CD14-positive monocyte (primary cell): ENCODE results near the gene PARG. TPM values are rescaled to one million over a fixed set of nuclear protein-coding genes. Genes with fewer than 3 reads are reported as not detected.

Source experiments
- DNase-seq, 3 donors: peaks; one replicate each; pipeline ENCODE4 v3.0.0-alpha.2; 2011 to 2022
- H2AFZ ChIP-seq: 2 replicates; pipeline ENCODE4 v1.6.0; 2012; ENCODE audit warnings: mild to moderate bottlenecking, low read depth, low read length, inconsistent platforms; ENCODE audit not compliant: insufficient read depth, poor library complexity, severe bottlenecking
- H3K27ac ChIP-seq, 2 donors: 1 replicate in 1 of 2; 2 replicates in 1 of 2; pipeline ENCODE4 v1.5.1; 2012 to 2013; ENCODE audit warnings: low read length in 2 of 2, control low read depth in 1 of 2, inconsistent platforms in 1 of 2, low read depth in 1 of 2, mild to moderate bottlenecking in 1 of 2
- H3K27me3 ChIP-seq, 2 donors: one replicate each; pipeline versions ENCODE4 v1.6.0 to v1.6.1; 2011 to 2013; ENCODE audit warnings: low read length in 2 of 2; ENCODE audit not compliant: control insufficient read depth in 2 of 2, insufficient read depth in 2 of 2
- H3K36me3 ChIP-seq, 2 donors: replicated peaks in 1 of 2; 1 replicate in 1 of 2; 2 replicates in 1 of 2; pipeline versions ENCODE4 v1.5.1 to v1.6.1; 2012 to 2013; ENCODE audit warnings: low read length in 2 of 2, control low read depth in 1 of 2, inconsistent platforms in 1 of 2, mild to moderate bottlenecking in 1 of 2; ENCODE audit not compliant: insufficient read depth in 2 of 2, control insufficient read depth in 1 of 2
- H3K4me1 ChIP-seq, 2 donors: 1 replicate in 1 of 2; 2 replicates in 1 of 2; pipeline versions ENCODE4 v1.5.1 to v1.6.1; 2012 to 2013; ENCODE audit warnings: low read length in 2 of 2, control low read depth in 1 of 2, inconsistent platforms in 1 of 2, mild to moderate bottlenecking in 1 of 2, moderate library complexity in 1 of 2; ENCODE audit not compliant: insufficient read depth in 2 of 2, control insufficient read depth in 1 of 2
- H3K4me2 ChIP-seq: replicated peaks from 2 replicates; pipeline ENCODE3; 2012; ENCODE audit warnings: low read length, moderate library complexity, mild to moderate bottlenecking; ENCODE audit not compliant: poor library complexity, severe bottlenecking; ENCODE audit errors: extremely low read depth
- H3K4me3 ChIP-seq, 3 experiments: fragments of 200-600 bp in 1 of 3; sonication (generic) in 1 of 3; replicated peaks in 1 of 3; 1 replicate in 2 of 3; 2 replicates in 1 of 3; pipeline ENCODE4 v1.5.1; 2011 to 2013; ENCODE audit warnings: low read length in 3 of 3, mild to moderate bottlenecking in 3 of 3, control low read depth in 2 of 3, low read depth in 2 of 3, inconsistent platforms in 1 of 3, moderate library complexity in 1 of 3
- H3K79me2 ChIP-seq: 2 replicates; pipeline ENCODE4 v1.6.0; 2012; ENCODE audit warnings: mild to moderate bottlenecking, control low read depth, inconsistent platforms, low read length, moderate library complexity; ENCODE audit not compliant: insufficient read depth
- H3K9ac ChIP-seq: 2 replicates; pipeline ENCODE4 v1.6.0; 2017; ENCODE audit warnings: low read length, mild to moderate bottlenecking; ENCODE audit not compliant: insufficient read depth, poor library complexity, severe bottlenecking
- H3K9me3 ChIP-seq, 2 donors: replicated peaks in 1 of 2; 1 replicate in 1 of 2; 2 replicates in 1 of 2; pipeline versions ENCODE4 v1.5.1 to v1.6.1; 2012 to 2013; ENCODE audit warnings: low read length in 2 of 2, control low read depth in 1 of 2; ENCODE audit not compliant: control insufficient read depth in 1 of 2, insufficient read depth in 1 of 2
- H4K20me1 ChIP-seq: 2 replicates; pipeline ENCODE4 v1.6.0; 2012; ENCODE audit warnings: mild to moderate bottlenecking, low read length, control low read depth, moderate library complexity; ENCODE audit not compliant: insufficient read depth
- H3K27ac Mint-ChIP-seq, 7 donors: one replicate each; pipeline ENCODE4 v1.8.0; 2020; ENCODE audit warnings: mild to moderate bottlenecking in 7 of 7, mixed read lengths in 7 of 7, moderate library complexity in 6 of 7, inconsistent platforms in 2 of 7
- H3K27me3 Mint-ChIP-seq, 3 donors: one replicate each; pipeline ENCODE4 v1.8.0; 2021 to 2022; ENCODE audit warnings: low read depth in 3 of 3, mild to moderate bottlenecking in 3 of 3, mixed read lengths in 3 of 3, moderate library complexity in 3 of 3, inconsistent platforms in 1 of 3
- H3K36me3 Mint-ChIP-seq, 2 donors: one replicate each; pipeline ENCODE4 v1.8.0; 2020; ENCODE audit warnings: mixed read lengths in 2 of 2, inconsistent platforms in 1 of 2, mild to moderate bottlenecking in 1 of 2
- H3K4me1 Mint-ChIP-seq: one replicate; pipeline ENCODE4 v1.8.0; 2020; ENCODE audit warnings: mild to moderate bottlenecking, mixed read lengths
- H3K4me3 Mint-ChIP-seq, 2 donors: one replicate each; pipeline ENCODE4 v1.8.0; 2020; ENCODE audit warnings: mild to moderate bottlenecking in 2 of 2, mixed read lengths in 2 of 2, moderate library complexity in 1 of 2
- H3K9me3 Mint-ChIP-seq, 7 donors: one replicate each; pipeline ENCODE4 v1.8.0; 2020 to 2022; ENCODE audit warnings: mixed read lengths in 7 of 7, mild to moderate bottlenecking in 6 of 7, moderate library complexity in 6 of 7, inconsistent platforms in 2 of 7
- CTCF ChIP-seq: fragments of 200-600 bp; IDR thresholded peaks from one replicate; pipeline ENCODE4 v1.8.0; 2022; ENCODE audit warnings: antibody characterized with exemption, mild to moderate bottlenecking
- WGBS: methylation state at CpG from one replicate; pipeline ENCODE4 v1.1.5; 2013; ENCODE audit warnings: missing lambda C conversion rate; ENCODE audit not compliant: insufficient coverage; 5-methylcytosine and 5-hydroxymethylcytosine counted together
- intact Hi-C, 2 donors: fragments of 100-400 bp; cut with micrococcal nuclease; formaldehyde crosslinking; loops; one replicate each; pipeline versions ENCODE4 v1.15.0 to v1.15.1; 2023
- polyA plus RNA-seq, 3 donors: library from polyadenylated mRNA; depleted of rRNA in 1 of 3; unstranded in 2 of 3; stranded (reverse) in 1 of 3; fragments of 300-500 nt in 2 of 3; fragments of >200 nt in 1 of 3; fragmentation: Illumina TruSeq in 2 of 3; gene quantifications; 1 replicate in 2 of 3; 2 replicates in 1 of 3; pipeline ENCODE4 v1.2.3, GENCODE V29; 2012 to 2021

PARG gene
- polyA plus RNA-seq, 3 donors: 6.3 to 8.0 (median 7.5) TPM

DNA sequence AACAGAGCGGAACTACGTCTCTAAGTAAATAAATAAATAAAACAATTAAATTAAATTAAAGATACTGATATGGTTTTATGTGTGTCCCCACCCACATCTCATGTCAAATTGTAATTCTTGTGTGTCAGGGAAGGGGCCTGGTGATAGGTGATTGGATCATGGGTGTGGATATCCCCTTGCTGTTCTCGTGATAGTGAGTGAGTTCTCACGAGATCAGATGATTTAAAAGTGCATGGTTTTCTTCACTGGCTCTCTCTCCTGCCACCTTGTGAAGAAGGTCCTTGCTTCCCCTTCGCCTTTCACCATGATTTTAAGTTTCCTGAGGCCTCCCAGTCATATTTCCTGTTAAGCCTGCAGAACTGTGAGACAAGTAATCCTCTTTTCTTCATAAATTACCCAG lies 150.7 kb downstream of the PARG start:
- no peak for TF ChIP-seq CTCF
- Mint-ChIP-seq H3K27ac (no peak overlapping the region), H3K36me3 (no peaks in the 10 kb centered on the region), H3K4me1 (no peaks in the 10 kb centered on the region), H3K27me3 (peaks cover 2 to 13% (median 3%) of the 10 kb centered on the region in 3 donors), H3K4me3 (no peak overlapping the region), H3K9me3 (peaks cover 0 to 9% (median 2%) of the 10 kb centered on the region in 7 donors)
- Histone ChIP-seq H3K36me3 (no peaks in the 10 kb centered on the region), H3K27ac (no peak overlapping the region), H3K4me3 (no peak overlapping the region), H4K20me1 (no peaks in the 10 kb centered on the region), H2AFZ (no peak overlapping the region), H3K4me2 (no peak overlapping the region), H3K4me1 (no peaks in the 10 kb centered on the region), H3K27me3 (no peaks in the 10 kb centered on the region), H3K9ac (no peak overlapping the region), H3K9me3 (no peaks in the 10 kb centered on the region), H3K79me2 (no peaks in the 10 kb centered on the region)
- WGBS: 89% methylated on average over 3 of the region's 5 CpGs
- intact Hi-C loops: no loop called here
- DNase-seq: no peak

DNA sequence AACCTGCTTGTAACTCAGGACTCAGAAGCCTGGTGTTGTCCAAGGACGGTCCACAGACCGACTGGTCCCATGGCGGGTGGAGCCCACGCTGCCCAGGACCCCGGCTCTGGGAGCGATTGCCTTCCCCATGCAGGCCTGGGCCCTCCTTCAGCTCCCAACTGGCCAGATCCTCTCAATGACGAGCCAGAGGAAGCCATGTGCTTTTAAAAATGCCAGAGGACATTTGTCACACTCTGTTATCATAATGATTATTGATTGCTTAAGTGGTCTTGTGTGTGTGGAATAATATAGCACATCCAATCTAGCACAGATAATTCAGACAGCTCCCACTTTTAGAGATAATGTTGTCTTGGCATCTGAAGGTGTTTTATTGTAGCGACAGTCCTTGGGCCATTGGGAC lies 157.1 kb downstream of the PARG start:
- Histone ChIP-seq H2AFZ (no peak overlapping the region), H3K4me3 (no peak overlapping the region), H3K36me3 (no peaks in the 10 kb centered on the region), H4K20me1 (no peaks in the 10 kb centered on the region), H3K4me1 (no peaks in the 10 kb centered on the region), H3K27me3 (no peaks in the 10 kb centered on the region), H3K9me3 (no peaks in the 10 kb centered on the region), H3K27ac (no peak overlapping the region), H3K4me2 (no peak overlapping the region), H3K9ac (no peak overlapping the region), H3K79me2 (no peaks in the 10 kb centered on the region)
- peaks cover 8 to 17% (median 10%) of the 10 kb centered on the region in 3 donors for H3K27me3 Mint-ChIP-seq
- intact Hi-C loops: no loop called here
- H3K36me3 Mint-ChIP-seq: no peaks in the 10 kb centered on the region
- 90% methylated on average over 7 of the region's 8 CpGs for WGBS
- no peaks in the 10 kb centered on the region for H3K4me1 Mint-ChIP-seq
- no peak overlapping the region for H3K4me3 Mint-ChIP-seq
- peaks cover 0 to 8% (median 0%) of the 10 kb centered on the region in 7 donors for H3K9me3 Mint-ChIP-seq
- no peak overlapping the region for H3K27ac Mint-ChIP-seq
- DNase-seq: no peak
- TF ChIP-seq CTCF: no peak
